Skeletal muscle cell (primary cell): ENCODE measurements around the gene ORAI1.
"Not testable (repeated sequence)": the region's sequence is repeated elsewhere in the genome, so short reads cannot be mapped to it uniquely, and the experiment has no call there.

Experiments
- DNase-seq: peaks from one replicate; pipeline ENCODE4 v3.0.0-alpha.2; 2010; ENCODE audit warnings: low read depth
- H3K4me3 ChIP-seq: 2 replicates; pipeline ENCODE4 v1.5.1; 2011; ENCODE audit warnings: low read depth, mild to moderate bottlenecking, control low read depth, low read length, moderate library complexity

ORAI1 gene

GRCh38 chr12:121626087-121626852 is at the start of gene ORAI1:
TSS of gene ORAI1 (plus strand) at chr12:121626530.
- peak within 1 kb of the TSS; percentile 58 for H3K4me3 ChIP-seq
- peak; percentile 81 for DNase-seq

- peak; percentile 53 for DNase-seq
- no peak overlapping the region for H3K4me3 ChIP-seq
Measured at GRCh38 chr12:121576851-121577391, 49.4 kb upstream of the ORAI1 start.

GRCh38 chr12:121577443-121578180 is 48.7 kb upstream of the ORAI1 start:
- no peak for DNase-seq
- H3K4me3 ChIP-seq: peak overlapping the region; percentile 59

GRCh38 chr12:121578230-121579189 is 47.8 kb upstream of the ORAI1 start:
- H3K4me3 ChIP-seq: peak overlapping the region; percentile 59
- DNase-seq: no peak

GRCh38 chr12:121579190-121579791 is 47.0 kb upstream of the ORAI1 start:
- DNase-seq: no peak
- H3K4me3 ChIP-seq: peak overlapping the region; percentile 59

GRCh38 chr12:121579981-121580868 is 46.1 kb upstream of the ORAI1 start:
- DNase-seq: no peak
- peak overlapping the region; percentile 59 for H3K4me3 ChIP-seq

GRCh38 chr12:121580959-121581685 is 45.2 kb upstream of the ORAI1 start, which contains the start of gene KDM2B:
TSS of gene KDM2B (minus strand) at chr12:121581023. CDS start at chr12:121580911, 112 bp downstream.
- peak within 1 kb of the TSS; percentile 59 for H3K4me3 ChIP-seq

GRCh38 chr12:121581686-121582429 is 44.5 kb upstream of the ORAI1 start:
- no peak for DNase-seq
- H3K4me3 ChIP-seq: peak overlapping the region; percentile 59

More at GRCh38 chr12:121580959-121581685, 45.2 kb upstream of the ORAI1 start, which contains the start of gene KDM2B:
- no peak for DNase-seq

GRCh38 chr12:121582583-121583333 is 43.6 kb upstream of the ORAI1 start:
- DNase-seq: no peak
- H3K4me3 ChIP-seq: no peak overlapping the region

- not testable (repeated sequence) for H3K4me3 ChIP-seq
Measured at GRCh38 chr12:121583334-121583661, 43.0 kb upstream of the ORAI1 start.

GRCh38 chr12:121584885-121585284 is 41.4 kb upstream of the ORAI1 start:
- DNase-seq, H3K4me3 ChIP-seq: not testable (repeated sequence)

More at GRCh38 chr12:121583334-121583661, 43.0 kb upstream of the ORAI1 start:
- DNase-seq: not testable (repeated sequence)

- H3K4me3 ChIP-seq: peak overlapping the region; percentile 23
- no peak for DNase-seq
Measured at GRCh38 chr12:121590476-121591143, 35.7 kb upstream of the ORAI1 start.

- DNase-seq: no peak
- H3K4me3 ChIP-seq: no peak overlapping the region
Measured at GRCh38 chr12:121592320-121592719, 34.0 kb upstream of the ORAI1 start.

- no peak for DNase-seq
Measured at GRCh38 chr12:121595520-121595919, 30.8 kb upstream of the ORAI1 start.

GRCh38 chr12:121596526-121596925 is 29.8 kb upstream of the ORAI1 start:
- H3K4me3 ChIP-seq: no peak overlapping the region
- no peak for DNase-seq

More at GRCh38 chr12:121595520-121595919, 30.8 kb upstream of the ORAI1 start:
- H3K4me3 ChIP-seq: no peak overlapping the region
